ENCODE measurements around the gene HBEGF.

Gene HBEGF

DNA sequence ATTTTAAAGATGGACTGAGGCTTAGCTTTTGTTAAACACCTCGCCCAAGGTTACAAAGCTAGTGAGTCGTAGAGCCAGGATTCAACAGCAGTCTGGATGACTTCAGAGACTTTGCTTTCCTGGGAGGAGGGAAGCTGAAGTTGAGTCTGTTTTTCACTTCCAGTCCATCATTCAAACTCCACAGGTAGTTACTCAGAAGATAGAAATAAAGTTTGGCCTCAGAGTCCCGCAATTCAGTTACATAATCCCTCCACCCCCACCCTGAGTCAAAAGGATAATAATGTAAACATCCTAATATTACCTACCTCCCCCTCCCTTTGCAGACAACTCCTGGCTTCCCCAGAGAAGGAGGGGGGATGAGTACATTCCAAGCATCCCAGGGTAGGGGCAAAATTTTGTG, 8.1 kb downstream of the HBEGF start:
- Histone ChIP-seq H3F3A (ENCODE audit: insufficient read depth, low read length) (peaks cover 14% of the 10 kb centered on the region), H3K9me2 (replicated peaks; ENCODE audit: insufficient read depth, low read length) (no peaks in the 10 kb centered on the region), H3K9ac (ENCODE audit: low read length) (no peak overlapping the region), H3K4me1 (ENCODE audit: low read length) (peaks cover 29% of the 10 kb centered on the region), H3K36me3 (replicated peaks; ENCODE audit: insufficient read depth, low read length) (no peaks in the 10 kb centered on the region), H3K27ac (ENCODE audit: low read length) (no peak overlapping the region), H3K9me3 (replicated peaks; ENCODE audit: insufficient read depth, low read length) (no peaks in the 10 kb centered on the region), H3K27me3 (replicated peaks; ENCODE audit: insufficient read depth, low read length) (no peaks in the 10 kb centered on the region), H3K79me2 (ENCODE audit: low read length) (no peaks in the 10 kb centered on the region), H3K4me2 (ENCODE audit: low read depth, low read length) (no peak overlapping the region), H2AFZ (ENCODE audit: low read length) (no peak overlapping the region), H3K4me3 (ENCODE audit: low read length) (no peak overlapping the region), H4K20me1 (ENCODE audit: insufficient read depth, low read length) (no peaks in the 10 kb centered on the region)
- no peak for TF ChIP-seq EZH2phosphoT487 (IDR thresholded peaks at IDR 0.05; ENCODE audit: low read length)
- TF ChIP-seq, protein P1, sequence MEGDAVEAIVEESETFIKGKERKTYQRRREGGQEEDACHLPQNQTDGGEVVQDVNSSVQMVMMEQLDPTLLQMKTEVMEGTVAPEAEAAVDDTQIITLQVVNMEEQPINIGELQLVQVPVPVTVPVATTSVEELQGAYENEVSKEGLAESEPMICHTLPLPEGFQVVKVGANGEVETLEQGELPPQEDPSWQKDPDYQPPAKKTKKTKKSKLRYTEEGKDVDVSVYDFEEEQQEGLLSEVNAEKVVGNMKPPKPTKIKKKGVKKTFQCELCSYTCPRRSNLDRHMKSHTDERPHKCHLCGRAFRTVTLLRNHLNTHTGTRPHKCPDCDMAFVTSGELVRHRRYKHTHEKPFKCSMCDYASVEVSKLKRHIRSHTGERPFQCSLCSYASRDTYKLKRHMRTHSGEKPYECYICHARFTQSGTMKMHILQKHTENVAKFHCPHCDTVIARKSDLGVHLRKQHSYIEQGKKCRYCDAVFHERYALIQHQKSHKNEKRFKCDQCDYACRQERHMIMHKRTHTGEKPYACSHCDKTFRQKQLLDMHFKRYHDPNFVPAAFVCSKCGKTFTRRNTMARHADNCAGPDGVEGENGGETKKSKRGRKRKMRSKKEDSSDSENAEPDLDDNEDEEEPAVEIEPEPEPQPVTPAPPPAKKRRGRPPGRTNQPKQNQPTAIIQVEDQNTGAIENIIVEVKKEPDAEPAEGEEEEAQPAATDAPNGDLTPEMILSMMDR (IDR thresholded peaks at IDR 0.05; ENCODE audit: low read length): no peak
- TF ChIP-seq EZH2 (optimal IDR thresholded peaks at IDR 0.05; ENCODE audit: low read depth, low read length): no peak
- no peak for DNase-seq

DNA sequence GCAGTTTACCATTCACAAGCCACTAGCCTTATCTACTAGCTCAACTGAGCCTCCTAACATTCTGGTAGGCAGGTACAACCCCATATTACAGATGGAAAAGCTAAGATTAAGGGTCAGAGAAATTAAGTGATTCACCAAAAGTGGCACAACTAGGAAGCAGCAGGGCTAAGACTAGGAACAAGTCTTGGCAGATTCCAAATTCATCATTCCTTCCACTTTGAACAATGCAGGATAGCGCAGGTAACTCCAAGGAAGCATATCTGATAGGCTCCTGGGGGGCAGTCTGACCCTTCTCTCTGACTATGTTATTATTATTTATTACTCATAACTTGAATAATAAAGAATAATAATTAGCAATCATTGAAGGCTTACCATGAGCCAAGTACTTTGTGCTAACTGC, 8.5 kb downstream of the HBEGF start:
- no peaks in the 10 kb centered on the region for H3K9me2 ChIP-seq (replicated peaks; ENCODE audit: insufficient read depth, low read length)
- no peak for DNase-seq
- TF ChIP-seq, protein P1 (IDR thresholded peaks at IDR 0.05; ENCODE audit: low read length): no peak
- no peak for TF ChIP-seq EZH2 (optimal IDR thresholded peaks at IDR 0.05; ENCODE audit: low read depth, low read length)
- no peak for TF ChIP-seq EZH2phosphoT487 (IDR thresholded peaks at IDR 0.05; ENCODE audit: low read length)
- no peak overlapping the region for H3K27ac ChIP-seq (ENCODE audit: low read length)
- no peak overlapping the region for H3K9ac ChIP-seq (ENCODE audit: low read length)
- H3F3A ChIP-seq (ENCODE audit: insufficient read depth, low read length): peaks cover 14% of the 10 kb centered on the region
- H3K9me3 ChIP-seq (replicated peaks; ENCODE audit: insufficient read depth, low read length): no peaks in the 10 kb centered on the region
- no peaks in the 10 kb centered on the region for H3K79me2 ChIP-seq (ENCODE audit: low read length)
- no peaks in the 10 kb centered on the region for H3K27me3 ChIP-seq (replicated peaks; ENCODE audit: insufficient read depth, low read length)
- H3K4me1 ChIP-seq (ENCODE audit: low read length): peaks cover 25% of the 10 kb centered on the region
- H3K36me3 ChIP-seq (replicated peaks; ENCODE audit: insufficient read depth, low read length): no peaks in the 10 kb centered on the region
- no peak overlapping the region for H2AFZ ChIP-seq (ENCODE audit: low read length)
- no peaks in the 10 kb centered on the region for H4K20me1 ChIP-seq (ENCODE audit: insufficient read depth, low read length)
- H3K4me2 ChIP-seq (ENCODE audit: low read depth, low read length): no peak overlapping the region
- no peak overlapping the region for H3K4me3 ChIP-seq (ENCODE audit: low read length)

DNA sequence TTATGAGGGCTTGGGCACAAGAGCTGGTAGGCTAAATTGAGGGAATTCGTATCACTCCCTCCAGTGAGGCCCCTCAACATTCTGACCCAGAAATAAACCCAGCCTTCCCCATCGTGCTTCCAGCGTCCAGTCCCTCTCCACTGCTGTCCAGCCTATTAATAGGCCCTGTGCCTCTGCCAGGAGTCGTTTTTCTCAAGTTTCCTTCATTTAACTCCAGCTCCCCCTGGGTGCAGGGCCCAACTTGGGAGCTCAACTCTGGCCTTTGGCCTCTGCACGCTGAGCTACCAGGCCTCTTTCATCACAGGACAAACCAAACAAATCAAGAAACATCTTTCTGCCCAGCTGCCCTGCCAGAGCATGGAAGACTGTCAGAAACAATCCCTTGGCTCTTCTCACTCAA, 10.0 kb downstream of the HBEGF start:
- H3K36me3 ChIP-seq (replicated peaks; ENCODE audit: insufficient read depth, low read length): no peaks in the 10 kb centered on the region
- H3K4me1 ChIP-seq (ENCODE audit: low read length): peaks cover 10% of the 10 kb centered on the region
- no peaks in the 10 kb centered on the region for H4K20me1 ChIP-seq (ENCODE audit: insufficient read depth, low read length)
- H3K9me3 ChIP-seq (replicated peaks; ENCODE audit: insufficient read depth, low read length): no peaks in the 10 kb centered on the region
- H3K4me3 ChIP-seq (ENCODE audit: low read length): no peak overlapping the region
- no peaks in the 10 kb centered on the region for H3K27me3 ChIP-seq (replicated peaks; ENCODE audit: insufficient read depth, low read length)
- no peak for DNase-seq
- no peak for TF ChIP-seq EZH2phosphoT487 (IDR thresholded peaks at IDR 0.05; ENCODE audit: low read length)
- TF ChIP-seq, protein P1 (IDR thresholded peaks at IDR 0.05; ENCODE audit: low read length): no peak
- no peaks in the 10 kb centered on the region for H3K79me2 ChIP-seq (ENCODE audit: low read length)
- H2AFZ ChIP-seq (ENCODE audit: low read length): no peak overlapping the region
- H3F3A ChIP-seq (ENCODE audit: insufficient read depth, low read length): peaks cover 6% of the 10 kb centered on the region
- no peak overlapping the region for H3K27ac ChIP-seq (ENCODE audit: low read length)
- no peak overlapping the region for H3K4me2 ChIP-seq (ENCODE audit: low read depth, low read length)
- no peak overlapping the region for H3K9ac ChIP-seq (ENCODE audit: low read length)
- no peaks in the 10 kb centered on the region for H3K9me2 ChIP-seq (replicated peaks; ENCODE audit: insufficient read depth, low read length)

Data from MM.1S (cell line).